HS-5 (cell line): ENCODE data around the gene FIGN.

Experiments used
- DNase-seq: peaks from one replicate; pipeline ENCODE4 v3.0.0-alpha.2; 2012; ENCODE audit warnings: low read depth

Gene FIGN

GRCh38 chr2:163709270-163709669 is 26.5 kb downstream of the FIGN start:
- no peak for DNase-seq

- no peak for DNase-seq
Measured at GRCh38 chr2:163708265-163708664, 27.5 kb downstream of the FIGN start.

- no peak for DNase-seq
Measured at GRCh38 chr2:163703386-163703785, 32.4 kb downstream of the FIGN start.

- DNase-seq, result no peak
Measured at GRCh38 chr2:163701399-163702195, 34.2 kb downstream of the FIGN start.

- DNase-seq, result no peak
Measured at GRCh38 chr2:163698857-163699256, 37.0 kb downstream of the FIGN start.

GRCh38 chr2:163697846-163698637 is 37.8 kb downstream of the FIGN start:
- DNase-seq, result no peak

- no peak for DNase-seq
Measured at GRCh38 chr2:163697429-163697828, 38.4 kb downstream of the FIGN start.

- no peak for DNase-seq
Measured at GRCh38 chr2:163693484-163693883, 42.3 kb downstream of the FIGN start.

GRCh38 chr2:163692611-163693482 is 43.0 kb downstream of the FIGN start:
- DNase-seq, result no peak

- DNase-seq, result no peak
Measured at GRCh38 chr2:163692081-163692480, 43.7 kb downstream of the FIGN start.

GRCh38 chr2:163690896-163691295 is 44.9 kb downstream of the FIGN start:
- no peak for DNase-seq

- no peak for DNase-seq
Measured at GRCh38 chr2:163687217-163687616, 48.6 kb downstream of the FIGN start.

- no peak for DNase-seq
Measured at GRCh38 chr2:163686289-163686688, 49.5 kb downstream of the FIGN start.

GRCh38 chr2:163682695-163683094 is 53.1 kb downstream of the FIGN start:
- no peak for DNase-seq

- DNase-seq, result no peak
Measured at GRCh38 chr2:163681745-163682144, 54.1 kb downstream of the FIGN start.

GRCh38 chr2:163675388-163675787 is 60.4 kb downstream of the FIGN start:
- no peak for DNase-seq

- DNase-seq, result no peak
Measured at GRCh38 chr2:163673522-163673921, 62.3 kb downstream of the FIGN start.

- no peak for DNase-seq
Measured at GRCh38 chr2:163670929-163671328, 64.9 kb downstream of the FIGN start.

GRCh38 chr2:163669506-163669905 is 66.3 kb downstream of the FIGN start:
- DNase-seq, result no peak

GRCh38 chr2:163667064-163667887 is 68.5 kb downstream of the FIGN start:
- DNase-seq, result peak; percentile 74

- DNase-seq, result no peak
Measured at GRCh38 chr2:163665817-163666216, 70.0 kb downstream of the FIGN start.
